GM18907 (cell line): ENCODE measurements around the gene RASSF3.
A peak's percentile ranks its signal among the peaks of the same experiment; 100 is the strongest.

Experiments used
- ATAC-seq: cut with Tn5 transposase; IDR thresholded peaks from one replicate; pipeline ENCODE4 v1.9.1; 2021; ENCODE audit warnings: mild to moderate bottlenecking, moderate library complexity; ENCODE audit not compliant: unreplicated experiment

Gene RASSF3

DNA sequence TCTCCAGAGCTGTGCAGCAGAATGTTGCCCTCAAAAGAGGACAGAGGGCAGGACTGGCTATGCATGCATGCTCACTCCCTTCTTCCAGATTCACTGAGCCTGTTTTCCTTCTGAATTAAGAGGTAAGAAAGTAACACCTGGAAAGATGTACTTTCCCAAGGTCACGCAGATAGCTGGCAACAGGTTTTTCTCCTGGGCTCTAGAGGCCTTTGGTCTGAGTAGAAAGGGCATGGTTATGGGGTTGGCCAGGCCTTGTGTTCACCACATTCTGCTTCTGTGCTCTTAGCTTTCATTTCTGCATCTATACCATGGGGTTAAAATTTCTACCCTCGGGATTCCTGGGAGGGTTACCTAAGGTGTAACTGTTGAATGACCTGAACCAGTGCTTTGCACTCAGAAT is 57.5 kb downstream of the RASSF3 start:
- ATAC-seq: no peak

DNA sequence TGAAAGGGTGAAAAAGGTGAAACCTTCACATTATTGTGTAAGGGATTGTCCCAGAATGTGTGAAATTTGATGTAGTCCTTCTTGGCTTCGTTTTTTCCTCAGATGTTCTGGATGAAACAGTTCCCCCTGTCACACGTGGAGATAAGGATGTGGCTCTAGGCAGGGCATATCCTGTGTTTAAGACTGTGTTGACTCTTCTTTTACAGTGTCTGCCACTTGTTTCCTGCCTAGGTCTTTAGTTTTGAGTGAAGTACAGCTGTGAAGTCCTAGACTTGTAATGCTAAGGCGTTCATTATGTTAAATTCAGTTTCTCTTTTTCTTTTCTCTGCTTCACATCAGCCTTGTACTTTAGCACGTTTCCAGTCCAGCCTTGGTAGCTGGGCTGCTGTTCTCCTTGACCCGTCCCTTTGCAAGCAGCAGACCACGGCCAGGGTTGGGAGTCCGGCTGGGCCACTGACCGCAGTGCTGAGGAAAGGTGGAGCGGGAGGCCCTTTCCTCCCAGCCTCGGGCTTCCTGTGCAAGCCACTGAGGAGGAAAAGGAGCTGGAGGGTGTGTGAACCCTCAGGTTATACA is 59.1 kb downstream of the RASSF3 start:
- ATAC-seq: peak; percentile 79

DNA sequence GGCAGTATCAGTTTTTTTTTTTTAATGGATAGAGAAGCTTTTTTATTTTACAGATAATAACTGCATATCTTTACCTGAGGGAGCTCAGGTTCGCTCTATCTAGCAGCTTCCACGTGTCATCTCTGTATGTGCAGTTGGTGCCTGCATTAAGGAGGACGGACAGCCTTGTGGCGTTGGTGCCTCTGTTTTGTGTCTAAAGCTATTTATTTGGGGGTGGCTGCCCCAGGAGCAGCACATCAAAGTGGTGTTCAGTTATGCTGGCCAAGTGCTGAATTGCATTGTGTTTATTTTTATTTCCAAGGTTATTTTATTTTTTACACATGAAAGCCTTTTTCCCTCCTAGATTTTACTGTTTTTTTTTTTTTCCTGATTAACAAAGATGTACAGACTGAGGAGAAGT is 59.7 kb downstream of the RASSF3 start:
- no peak for ATAC-seq

DNA sequence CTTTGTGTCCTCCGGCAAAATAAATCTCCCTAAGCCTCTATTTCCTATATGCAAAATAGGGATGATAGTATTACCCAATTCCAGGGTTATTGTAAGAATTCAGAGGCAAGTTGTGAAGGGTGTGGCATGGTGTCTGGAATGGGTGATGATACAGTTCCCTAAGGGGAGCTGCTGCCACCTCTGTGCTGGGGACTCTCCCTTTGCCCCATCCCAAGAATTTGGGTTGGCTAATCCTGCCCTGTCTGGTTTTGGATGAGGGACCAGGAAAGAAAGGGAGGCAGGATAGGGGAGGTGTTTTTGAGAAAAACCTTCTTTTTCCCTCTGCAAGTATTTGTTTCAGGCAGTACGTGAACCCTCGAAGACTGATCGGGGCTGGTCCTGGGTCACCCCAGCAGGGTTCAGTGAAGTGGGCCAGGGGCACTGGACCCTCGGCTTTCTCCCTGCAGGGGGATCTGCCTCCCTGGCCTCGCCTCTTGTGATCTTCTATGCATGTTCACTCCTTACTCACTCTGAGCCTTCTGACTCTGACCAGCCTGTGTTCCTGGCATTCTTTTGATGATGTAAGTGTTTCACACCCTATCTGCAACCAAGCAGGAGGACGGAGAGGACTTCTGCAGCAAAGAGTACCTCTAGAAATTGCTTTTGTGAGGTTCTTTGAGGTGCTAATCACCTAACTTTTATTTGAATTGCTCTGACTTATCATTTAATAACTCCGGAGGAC is 60.8 kb downstream of the RASSF3 start:
- no peak for ATAC-seq

DNA sequence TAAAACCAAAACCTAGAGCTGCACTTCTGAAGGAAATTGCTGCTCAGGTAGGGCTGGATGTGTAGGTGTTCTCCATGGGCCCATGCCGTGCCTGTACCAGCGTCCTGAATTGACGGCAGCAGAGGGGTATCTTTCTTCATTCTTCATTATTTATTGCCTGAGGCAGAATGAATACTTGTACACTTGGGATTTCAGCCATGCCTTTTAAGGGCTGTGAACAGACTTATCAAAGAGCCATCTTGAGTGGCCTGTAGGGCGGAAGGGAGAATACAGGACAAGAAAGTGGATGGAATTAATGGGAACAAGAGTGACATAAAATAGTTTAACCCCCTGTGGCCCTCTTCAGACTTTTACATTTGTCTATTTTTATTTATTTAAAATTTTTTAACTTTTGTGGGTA is 61.4 kb downstream of the RASSF3 start:
- ATAC-seq: no peak

DNA sequence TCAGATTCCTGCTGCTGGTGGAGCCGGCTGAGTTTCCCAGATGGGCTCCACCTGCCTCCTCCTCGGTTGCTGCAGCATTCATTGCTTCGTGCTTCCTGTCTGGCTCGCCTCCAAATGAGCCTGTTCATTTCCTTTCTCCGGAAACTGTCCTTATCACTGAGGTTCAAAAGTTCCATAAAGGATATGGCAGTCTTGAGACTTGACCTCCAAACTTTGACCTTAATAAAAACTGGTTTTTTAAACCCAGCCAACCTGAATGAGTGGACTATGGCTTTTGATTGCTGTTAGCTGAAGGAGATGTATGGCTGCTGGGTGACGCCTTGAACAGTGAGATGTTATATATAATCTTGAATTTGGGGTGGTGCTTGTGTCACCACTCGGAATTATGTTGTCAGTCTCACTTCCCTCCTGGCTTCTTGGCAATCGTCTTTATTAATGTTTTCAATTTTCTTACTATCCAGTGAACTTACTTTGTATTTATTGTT is 62.7 kb downstream of the RASSF3 start:
- no peak for ATAC-seq

DNA sequence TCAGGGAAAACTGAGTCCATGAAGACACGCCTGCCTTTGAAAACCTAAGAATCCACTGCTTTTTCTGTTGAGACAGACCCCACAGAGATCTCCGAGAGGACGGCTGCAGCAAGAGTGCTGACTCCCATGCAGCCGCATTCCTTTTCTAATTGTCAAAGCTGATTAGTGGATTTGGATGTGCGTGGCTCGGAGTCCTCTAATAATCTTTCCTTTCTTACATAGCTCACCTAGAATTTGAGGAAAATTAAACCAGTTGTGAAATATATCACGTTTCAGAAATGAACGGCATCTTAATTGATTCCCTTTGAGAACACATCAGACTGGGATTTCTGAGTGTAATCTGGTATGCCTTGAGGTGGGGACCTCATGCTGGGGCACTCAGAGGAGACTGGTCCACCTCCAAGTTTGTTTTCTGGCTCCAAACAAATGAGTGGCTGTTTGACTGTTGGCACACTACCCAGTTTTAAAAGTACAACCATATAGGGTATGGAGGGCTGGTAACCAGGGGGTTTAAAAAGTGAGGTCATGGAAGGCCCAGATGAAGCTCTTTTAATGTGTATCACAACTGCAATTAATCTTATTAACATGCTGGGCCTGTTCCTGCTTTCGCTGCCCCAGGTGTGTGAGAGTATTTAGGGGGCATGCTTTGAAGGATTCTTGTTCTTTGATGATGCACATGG is 63.3 kb downstream of the RASSF3 start:
- no peak for ATAC-seq

DNA sequence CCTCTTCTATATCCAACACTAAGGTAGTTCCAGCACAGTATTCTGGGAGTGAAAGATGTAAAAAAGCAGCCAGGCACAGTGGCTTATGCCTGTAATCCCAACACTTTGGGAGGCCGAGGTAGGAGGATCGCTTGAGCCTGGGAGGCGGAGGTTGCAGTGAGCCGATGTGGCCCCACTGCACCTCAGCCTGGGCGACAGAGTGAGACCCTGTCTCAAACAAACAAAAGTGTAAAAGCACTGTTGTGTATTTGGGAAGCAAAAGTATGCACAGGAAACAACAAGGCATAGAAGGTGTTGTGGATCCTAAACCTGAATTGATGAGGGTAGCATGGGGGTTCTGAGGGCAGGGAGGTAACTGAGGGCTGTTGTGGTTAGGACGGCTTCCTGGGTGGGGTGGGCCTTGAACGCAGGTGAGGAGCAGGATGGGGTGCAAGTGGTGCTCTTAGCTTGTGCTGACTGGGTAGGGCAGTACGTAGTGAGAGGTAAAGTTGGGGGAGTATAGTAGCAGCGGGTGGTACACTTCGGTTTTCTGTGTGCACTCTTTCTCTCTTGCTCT is 64.2 kb downstream of the RASSF3 start:
- no peak for ATAC-seq

DNA sequence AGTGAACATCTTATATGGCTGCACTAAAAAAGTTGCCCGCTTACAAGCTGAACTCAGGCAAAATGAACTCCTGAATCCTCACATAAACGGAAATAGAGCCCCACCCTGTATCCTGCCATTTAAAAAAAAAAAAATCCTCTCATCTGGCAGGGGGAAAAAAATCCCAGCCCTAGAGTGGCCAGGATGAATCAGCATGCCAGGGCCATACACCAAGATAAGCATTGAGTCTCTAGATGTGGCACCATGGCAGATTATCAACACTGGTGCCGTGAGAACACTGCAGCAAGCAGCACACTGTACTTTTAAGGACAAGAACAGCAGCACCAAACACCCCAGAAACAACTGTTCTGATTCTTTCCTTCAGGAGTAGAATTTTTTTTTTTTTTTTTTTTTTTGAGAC is 65.5 kb downstream of the RASSF3 start:
- ATAC-seq: no peak

DNA sequence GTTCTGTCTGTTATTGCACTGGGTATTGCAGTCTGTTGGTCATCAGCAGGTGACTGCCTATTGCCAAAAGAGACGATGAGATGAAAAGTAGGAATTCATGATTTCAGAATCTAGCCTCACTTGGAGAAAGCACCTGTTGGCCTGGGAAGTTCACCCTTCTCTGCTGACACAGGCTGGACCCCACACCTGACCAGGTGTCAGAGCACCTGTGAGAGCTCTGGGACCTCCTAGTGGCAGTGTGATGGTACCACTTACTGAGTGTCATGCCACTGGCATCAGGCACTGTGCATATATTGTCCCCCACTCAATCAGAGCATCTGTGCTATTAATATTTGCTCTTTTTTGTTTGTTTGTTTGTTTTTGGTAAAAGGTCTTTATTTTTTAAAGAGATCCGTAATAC is 68.0 kb downstream of the RASSF3 start:
- no peak for ATAC-seq

DNA sequence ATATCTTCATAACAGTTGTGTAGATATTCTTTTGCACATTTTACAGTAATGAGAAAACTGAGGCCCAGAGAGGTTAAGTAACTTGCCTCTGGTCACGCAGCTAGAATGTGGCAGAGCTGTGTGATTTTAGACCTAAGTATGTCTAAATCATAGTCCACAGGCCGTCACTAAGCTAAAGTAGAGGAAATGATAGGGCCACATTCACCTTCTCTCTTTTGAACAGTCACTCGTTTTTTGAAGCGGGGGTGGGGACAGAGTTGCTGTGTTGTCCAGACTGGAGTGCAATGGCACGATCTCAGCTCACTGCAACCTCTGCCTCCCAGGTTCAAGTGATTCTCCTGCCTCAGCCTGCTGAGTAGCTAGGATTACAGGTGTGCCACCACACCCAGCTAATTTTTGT is 68.5 kb downstream of the RASSF3 start:
- no peak for ATAC-seq

DNA sequence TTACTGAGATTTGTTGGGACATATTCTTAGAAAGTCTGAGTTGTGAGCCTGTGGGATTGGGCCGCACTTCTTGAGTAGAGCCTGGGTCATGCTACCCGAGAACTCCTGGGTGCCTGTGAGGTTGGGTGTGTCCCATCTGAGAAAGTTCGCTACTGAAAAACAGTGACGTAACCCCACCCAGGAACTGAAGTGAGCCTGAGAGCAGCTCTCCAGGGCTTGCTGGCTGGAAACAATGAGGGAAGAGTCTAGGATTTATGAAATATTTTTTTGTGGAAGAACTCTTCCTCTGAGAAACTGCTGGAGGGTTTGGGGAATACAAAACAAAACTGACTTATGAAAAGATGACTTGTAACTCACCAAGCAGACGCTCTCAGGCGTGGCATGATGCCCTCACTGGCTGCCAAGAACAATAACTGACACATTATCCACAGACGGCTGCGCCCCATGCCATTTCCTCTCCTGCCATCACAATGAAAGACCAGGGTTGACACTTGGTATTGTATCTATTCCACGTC is 69.2 kb downstream of the RASSF3 start:
- ATAC-seq: peak; percentile 50

DNA sequence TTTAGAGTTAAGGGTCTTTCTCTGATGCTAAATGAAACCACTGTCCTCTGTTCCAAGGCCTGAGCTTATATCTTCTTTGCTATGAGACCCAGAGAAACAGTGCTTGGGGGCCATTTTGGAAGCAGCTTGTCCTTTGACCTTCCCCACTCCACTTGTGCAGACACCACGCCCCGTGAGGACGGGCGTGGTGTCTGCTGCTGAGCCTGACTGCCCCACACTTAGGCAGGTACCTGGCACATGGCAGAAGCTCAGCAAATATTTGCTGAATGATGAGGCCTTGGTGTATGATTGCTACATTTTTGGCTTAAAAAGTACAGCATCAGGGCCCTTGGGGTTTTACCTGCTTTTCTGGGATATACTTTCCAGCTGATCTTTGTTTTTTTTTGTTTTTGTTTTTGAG is 69.9 kb downstream of the RASSF3 start:
- no peak for ATAC-seq

DNA sequence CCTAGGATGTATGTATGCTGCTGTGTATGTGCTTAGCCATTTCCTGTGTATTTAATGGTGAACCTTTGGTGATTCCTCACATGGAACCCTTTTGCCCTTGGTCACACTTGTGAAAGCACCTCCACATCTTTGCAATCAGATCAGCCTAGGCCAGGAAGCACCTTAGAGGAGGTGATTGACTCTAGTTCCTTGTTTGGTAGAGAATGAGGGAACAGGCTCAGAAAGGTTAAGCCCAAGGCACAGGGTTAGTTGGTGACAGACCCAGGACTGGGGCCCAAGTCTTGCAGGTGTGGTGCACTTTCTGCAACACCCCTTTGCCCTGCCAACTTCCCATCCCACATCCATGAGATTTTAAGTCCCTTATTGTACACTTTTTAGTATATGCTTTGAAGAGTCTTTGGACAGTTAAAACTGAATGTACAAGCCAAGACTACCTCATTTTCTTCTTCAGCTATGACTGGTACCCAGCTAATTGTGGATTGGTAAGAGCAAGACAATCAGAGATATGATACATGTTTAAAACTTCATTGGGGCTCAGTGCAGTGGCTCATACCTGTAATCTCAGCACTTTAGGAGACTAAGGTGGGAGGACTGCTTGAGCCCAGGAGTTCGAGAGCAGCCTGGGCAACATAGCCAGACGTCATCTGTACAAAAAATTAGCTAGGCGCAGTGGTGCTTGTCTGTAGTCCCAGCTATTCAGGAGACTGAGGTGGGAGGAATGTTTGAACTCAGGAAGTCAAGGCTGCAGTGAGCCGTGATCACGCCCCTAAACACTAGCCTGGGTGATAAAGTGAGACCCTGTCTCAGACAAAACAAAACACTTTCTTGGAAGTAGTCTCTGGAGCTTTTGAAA is 71.1 kb downstream of the RASSF3 start:
- no peak for ATAC-seq

DNA sequence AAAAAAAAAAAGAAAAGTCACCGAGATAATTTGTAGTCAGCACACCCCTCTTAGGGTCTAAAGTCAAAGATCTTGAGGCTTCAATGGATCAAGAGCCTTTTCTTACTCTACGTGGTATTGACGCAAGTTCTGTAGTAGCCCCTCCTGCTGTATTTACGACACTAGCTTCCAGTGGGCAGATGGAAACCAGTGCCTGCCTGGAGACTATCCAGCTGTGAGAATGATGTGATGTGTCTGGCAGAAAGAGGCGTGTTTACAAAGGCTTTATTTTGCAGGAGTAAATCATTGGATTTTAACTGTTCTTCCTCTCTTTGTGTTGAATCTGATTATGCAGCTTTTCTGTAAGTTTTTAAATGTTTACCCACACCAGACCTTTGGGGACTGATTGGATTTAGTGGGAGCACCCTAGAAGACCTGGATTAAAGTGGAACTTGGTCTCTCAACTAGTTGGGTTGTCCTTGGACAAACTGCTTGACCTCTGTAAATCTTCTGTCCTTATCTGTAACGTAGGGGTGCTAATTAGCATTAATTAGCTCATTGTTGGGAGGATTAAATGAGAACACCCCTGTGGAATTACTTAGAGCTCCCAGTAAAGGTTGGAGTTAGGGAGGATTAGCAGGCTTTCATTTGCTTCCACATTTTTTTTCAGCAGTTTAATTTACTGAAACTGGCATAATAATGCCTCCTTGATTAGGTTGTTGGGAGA is 72.4 kb downstream of the RASSF3 start:
- ATAC-seq: no peak

DNA sequence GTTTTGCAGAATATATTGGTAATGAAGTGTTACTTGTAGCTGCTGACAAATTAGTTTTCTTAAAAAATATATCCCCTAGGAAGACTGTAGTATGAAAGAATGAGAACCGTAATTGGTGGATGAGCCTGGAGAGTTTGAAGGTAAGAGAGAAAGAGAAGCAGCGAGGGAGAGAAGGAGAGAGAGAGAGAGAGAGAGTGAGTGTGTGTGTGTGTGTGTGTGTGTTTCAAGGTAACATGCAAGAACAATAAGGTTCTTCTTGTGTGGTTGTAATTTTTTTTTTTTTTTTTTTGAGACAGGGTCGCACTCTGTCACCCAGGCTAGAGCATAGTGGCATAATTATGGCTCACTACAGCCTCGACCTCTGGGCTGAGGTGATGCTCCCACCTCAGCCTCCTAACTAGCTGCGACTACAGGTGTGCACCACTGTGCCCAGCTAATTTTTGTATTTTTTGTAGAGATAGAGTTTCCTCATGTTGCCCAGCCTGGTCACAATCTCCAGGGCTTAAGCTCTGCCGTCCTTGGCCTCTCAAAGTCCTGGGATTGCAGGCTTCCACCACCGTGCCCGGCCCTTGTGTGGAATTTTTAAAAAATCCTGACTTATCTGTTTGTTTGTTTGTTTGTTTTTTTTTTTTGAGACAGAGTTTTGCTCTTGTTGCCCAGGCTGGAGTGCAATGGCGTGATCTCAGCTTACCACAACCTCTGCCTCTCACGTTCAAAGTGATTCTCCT is 73.7 kb downstream of the RASSF3 start:
- ATAC-seq: no peak

DNA sequence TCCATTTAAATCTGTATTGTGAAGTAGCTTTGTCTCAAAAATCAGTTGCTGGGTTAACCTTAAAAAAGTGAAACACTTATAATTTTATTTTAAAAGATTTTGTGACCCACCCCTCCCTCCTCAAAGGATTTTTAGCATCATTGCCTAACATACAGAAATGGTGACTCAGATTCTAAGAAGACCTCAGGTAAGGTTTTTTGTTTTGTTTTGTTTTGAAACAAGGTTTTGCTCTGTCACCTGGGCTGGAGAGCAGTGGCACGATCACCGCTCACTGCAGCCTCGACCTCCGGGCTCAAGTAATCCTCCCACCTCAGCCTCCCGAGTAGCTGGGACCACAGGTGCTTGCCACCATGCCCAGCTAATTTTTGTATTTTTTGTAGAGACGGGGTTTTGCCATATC is 74.8 kb downstream of the RASSF3 start:
- ATAC-seq: no peak

DNA sequence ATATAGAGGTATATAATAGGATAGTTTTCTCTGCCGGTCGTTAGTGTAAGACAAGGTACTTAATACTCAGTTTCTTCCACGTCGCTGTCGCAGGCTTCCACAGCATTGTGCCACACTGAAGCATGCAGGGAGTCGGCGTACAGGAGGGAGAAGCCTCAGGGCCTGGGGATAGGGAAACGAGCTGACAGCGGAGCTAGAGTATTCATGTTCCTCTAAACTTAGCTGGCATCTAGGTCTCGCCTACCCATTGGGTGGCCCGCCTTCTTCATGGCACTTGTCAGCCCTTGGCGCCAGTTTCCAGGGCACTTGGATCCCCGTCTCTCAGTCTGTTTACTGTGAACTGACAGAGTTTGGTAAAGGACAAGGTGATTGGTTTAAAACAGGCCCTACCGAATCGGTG is 75.3 kb downstream of the RASSF3 start:
- ATAC-seq: no peak

DNA sequence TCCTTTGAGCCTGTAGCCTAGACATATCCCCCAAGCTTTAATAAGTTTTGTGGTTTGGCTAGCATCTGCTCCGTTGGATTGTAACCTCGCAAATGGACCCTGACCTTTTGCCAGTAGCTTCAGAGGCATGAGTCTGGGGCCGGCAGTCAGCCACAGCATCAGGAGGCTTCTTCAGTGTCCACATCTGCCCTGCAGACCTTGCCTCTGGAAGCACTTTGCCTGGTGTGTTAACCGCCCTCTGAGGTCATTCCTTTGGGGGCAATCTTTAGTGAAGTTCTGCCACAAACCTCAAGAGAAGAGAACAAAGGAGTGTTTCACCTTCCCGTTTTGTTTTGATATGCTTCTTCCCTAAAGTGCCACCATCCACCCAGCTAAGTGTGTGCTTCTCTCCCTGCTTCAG is 77.5 kb downstream of the RASSF3 start:
- no peak for ATAC-seq

DNA sequence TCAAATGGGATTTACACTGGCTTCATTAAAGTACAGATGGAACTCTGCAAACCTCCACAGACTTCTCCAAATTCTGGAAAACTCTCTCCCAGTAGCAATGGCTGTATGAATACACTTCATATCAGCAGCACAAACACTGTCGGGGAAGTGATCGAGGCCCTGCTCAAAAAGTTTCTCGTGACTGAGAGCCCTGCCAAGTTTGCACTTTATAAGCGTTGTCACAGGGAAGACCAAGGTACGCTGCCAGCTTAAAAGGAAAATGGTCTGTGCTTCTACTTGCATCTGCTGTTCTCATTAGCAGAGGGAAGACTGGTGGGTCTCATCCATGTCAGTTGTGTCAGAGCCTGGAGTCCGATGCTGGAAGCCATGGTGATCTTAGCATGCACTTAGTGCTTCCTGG is 77.9 kb downstream of the RASSF3 start:
- ATAC-seq: no peak
